RWPE2 (cell line): ENCODE measurements around the gene ATP4B.

Source experiments
- ATAC-seq: fragments of 200-7000 bp; cut with Tn5 transposase; 3 replicates; pipeline ENCODE4 v1.9.1; 2021; ENCODE audit warnings: low read depth
- DNase-seq: peaks from one replicate; pipeline ENCODE4 v3.0.0-alpha.2; 2020; ENCODE audit warnings: low spot score
- H3K27ac ChIP-seq: fragments of 450-650 bp; 2 replicates; pipeline ENCODE4 v1.5.1; 2017; ENCODE audit warnings: mild to moderate bottlenecking; ENCODE audit not compliant: poor library complexity, severe bottlenecking
- H3K27me3 ChIP-seq: fragments of 250-450 bp; sonication (Bioruptor Pico); 2 replicates; pipeline ENCODE4 v1.5.1; 2021; ENCODE audit warnings: mild to moderate bottlenecking, moderate library complexity; ENCODE audit not compliant: insufficient read depth, poor library complexity, severe bottlenecking
- H3K36me3 ChIP-seq: fragments of 250-450 bp; sonication (Bioruptor Pico); 2 replicates; pipeline ENCODE4 v1.5.1; 2020; ENCODE audit warnings: low read depth, mild to moderate bottlenecking, moderate library complexity
- H3K4me1 ChIP-seq: fragments of 250-450 bp; sonication (Bioruptor Pico); 2 replicates; pipeline ENCODE4 v1.5.1; 2021; ENCODE audit warnings: mild to moderate bottlenecking, moderate library complexity; ENCODE audit not compliant: insufficient read depth, poor library complexity, severe bottlenecking
- H3K4me3 ChIP-seq: fragments of 250-450 bp; sonication (Bioruptor Pico); 2 replicates; pipeline ENCODE4 v1.5.1; 2021; ENCODE audit warnings: mild to moderate bottlenecking, moderate library complexity; ENCODE audit not compliant: severe bottlenecking
- H3K9me3 ChIP-seq: fragments of 250-450 bp; sonication (Bioruptor Pico); 2 replicates; pipeline ENCODE4 v1.5.1; 2021; ENCODE audit warnings: mild to moderate bottlenecking, moderate library complexity; ENCODE audit not compliant: severe bottlenecking
- TF ChIP-seq, protein P1 (sequence below): fragments of 450-650 bp; IDR thresholded peaks from one replicate; pipeline ENCODE4 v1.5.1; 2017; ENCODE audit warnings: mild to moderate bottlenecking, moderate library complexity; ENCODE audit not compliant: poor library complexity, severe bottlenecking

Gene ATP4B

DNA sequence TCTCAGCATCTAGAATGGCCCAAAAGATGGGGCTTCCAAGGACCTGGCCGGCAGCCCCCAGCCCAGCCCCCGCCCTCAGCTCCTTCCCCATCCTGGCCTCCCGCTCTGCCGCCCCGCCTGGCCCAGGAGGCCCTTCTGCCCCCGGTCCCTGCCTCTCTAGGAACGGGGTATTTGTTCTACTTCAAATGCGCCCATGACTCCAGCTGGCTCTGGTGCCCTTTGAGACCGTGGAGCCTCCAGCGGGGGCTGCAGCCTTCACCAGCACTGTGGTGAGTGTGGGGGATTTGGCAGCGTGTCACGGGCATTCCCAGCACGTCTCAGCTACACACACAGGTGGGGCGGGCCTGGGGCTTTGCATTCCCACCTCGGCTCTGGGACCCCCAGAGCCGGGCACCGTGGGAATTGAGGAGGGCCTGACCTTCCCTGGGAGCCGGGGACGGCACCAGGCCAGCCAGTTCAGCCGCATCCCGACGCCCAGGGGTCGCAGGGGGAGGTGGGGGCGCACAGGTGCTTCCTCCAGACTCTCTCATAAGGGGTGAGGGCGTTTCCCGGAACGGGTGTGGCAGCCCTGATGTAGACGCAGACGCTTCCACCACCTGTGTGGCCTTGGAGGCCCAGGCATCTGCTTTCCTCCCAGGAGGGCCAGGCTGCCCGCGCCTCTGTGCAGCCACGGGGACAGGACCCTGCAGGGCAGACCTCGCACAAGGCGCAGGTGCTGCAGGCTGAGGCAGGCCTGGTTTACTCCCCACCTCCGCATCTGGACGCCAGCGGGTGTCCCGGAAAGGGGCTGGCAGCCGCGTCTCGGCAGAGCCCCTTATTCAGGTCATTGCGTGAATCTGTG lies 947 bp downstream of the ATP4B start:
- Histone ChIP-seq H3K9me3 (peaks cover 8% of the 10 kb centered on the region), H3K27ac (no peak overlapping the region), H3K36me3 (no peaks in the 10 kb centered on the region), H3K4me3 (no peak overlapping the region), H3K4me1 (no peaks in the 10 kb centered on the region), H3K27me3 (no peaks in the 10 kb centered on the region)
- ATAC-seq: no peak
- DNase-seq: peak; percentile 51
- TF ChIP-seq, protein P1, sequence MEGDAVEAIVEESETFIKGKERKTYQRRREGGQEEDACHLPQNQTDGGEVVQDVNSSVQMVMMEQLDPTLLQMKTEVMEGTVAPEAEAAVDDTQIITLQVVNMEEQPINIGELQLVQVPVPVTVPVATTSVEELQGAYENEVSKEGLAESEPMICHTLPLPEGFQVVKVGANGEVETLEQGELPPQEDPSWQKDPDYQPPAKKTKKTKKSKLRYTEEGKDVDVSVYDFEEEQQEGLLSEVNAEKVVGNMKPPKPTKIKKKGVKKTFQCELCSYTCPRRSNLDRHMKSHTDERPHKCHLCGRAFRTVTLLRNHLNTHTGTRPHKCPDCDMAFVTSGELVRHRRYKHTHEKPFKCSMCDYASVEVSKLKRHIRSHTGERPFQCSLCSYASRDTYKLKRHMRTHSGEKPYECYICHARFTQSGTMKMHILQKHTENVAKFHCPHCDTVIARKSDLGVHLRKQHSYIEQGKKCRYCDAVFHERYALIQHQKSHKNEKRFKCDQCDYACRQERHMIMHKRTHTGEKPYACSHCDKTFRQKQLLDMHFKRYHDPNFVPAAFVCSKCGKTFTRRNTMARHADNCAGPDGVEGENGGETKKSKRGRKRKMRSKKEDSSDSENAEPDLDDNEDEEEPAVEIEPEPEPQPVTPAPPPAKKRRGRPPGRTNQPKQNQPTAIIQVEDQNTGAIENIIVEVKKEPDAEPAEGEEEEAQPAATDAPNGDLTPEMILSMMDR: no peak

DNA sequence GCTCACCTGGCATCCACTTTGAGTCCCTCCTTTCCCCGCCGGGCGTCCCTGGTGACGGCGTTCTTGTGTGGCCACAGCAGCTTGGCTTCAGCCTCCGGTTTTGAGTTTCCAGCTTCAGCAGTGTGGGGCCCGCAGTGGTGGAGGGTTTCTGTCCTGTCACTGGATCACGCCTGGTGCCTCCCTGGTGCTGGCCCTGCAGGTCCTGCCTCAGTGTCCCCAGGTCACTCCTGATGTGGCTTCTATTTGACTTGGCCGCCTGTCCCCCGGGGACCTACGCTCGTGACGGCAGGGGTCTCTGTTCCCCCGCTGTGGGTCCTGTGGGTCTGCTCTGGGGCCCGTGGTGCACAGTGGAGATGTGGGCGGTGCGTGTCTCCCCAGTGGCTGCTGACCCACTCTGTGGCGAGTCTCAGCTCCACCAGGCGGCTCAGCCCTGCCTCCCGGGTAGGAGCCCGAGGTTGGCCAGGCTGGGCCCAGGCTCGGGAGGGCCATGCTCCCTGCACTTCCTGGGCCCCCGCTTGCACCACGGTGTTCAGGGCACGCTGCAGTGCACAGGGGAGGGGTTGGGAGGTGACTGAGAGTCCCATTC lies 1.9 kb downstream of the ATP4B start:
- TF ChIP-seq, protein P1: no peak
- H3K27ac ChIP-seq: no peak overlapping the region
- H3K36me3 ChIP-seq: no peaks in the 10 kb centered on the region
- H3K9me3 ChIP-seq: peaks cover 6% of the 10 kb centered on the region
- peak; percentile 65 for DNase-seq
- no peaks in the 10 kb centered on the region for H3K4me1 ChIP-seq
- H3K27me3 ChIP-seq: no peaks in the 10 kb centered on the region
- ATAC-seq: no peak
- no peak overlapping the region for H3K4me3 ChIP-seq

DNA sequence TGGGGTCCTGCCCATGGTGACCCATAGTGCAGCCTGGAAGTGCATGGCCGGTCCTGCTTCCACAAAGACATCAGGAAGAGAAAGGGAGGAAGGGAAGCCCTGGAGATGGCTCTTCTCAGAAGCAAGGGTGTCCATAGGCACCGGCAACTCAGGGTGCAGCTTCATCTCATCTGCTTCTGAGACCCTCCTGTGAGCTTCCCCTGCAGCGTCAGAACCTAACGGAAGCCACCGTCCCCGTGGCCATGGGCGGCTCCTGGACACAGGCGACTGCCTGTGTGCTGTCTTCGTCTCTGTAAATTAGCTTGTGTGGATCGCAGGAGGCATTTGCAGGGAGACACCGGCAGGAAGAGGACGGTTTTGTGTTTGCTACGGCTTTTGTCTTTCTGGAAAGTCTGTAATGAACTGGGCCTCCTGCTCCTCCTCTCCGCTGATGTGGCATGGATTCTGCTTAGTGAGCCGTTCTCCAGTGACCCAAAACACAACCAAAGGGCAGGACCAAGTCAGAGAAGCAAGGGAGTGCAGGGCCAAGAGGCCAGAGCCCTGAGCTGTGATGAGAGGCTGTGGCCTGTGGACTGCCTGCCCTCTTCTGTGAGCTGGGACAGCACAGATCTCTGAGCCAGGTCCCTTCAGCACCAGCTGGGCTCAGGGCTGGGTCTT lies 2.5 kb downstream of the ATP4B start:
- TF ChIP-seq, protein P1: no peak
- ATAC-seq (peak; percentile 28; the same call in 1 of the 3 replicates), DNase-seq (no peak)

DNA sequence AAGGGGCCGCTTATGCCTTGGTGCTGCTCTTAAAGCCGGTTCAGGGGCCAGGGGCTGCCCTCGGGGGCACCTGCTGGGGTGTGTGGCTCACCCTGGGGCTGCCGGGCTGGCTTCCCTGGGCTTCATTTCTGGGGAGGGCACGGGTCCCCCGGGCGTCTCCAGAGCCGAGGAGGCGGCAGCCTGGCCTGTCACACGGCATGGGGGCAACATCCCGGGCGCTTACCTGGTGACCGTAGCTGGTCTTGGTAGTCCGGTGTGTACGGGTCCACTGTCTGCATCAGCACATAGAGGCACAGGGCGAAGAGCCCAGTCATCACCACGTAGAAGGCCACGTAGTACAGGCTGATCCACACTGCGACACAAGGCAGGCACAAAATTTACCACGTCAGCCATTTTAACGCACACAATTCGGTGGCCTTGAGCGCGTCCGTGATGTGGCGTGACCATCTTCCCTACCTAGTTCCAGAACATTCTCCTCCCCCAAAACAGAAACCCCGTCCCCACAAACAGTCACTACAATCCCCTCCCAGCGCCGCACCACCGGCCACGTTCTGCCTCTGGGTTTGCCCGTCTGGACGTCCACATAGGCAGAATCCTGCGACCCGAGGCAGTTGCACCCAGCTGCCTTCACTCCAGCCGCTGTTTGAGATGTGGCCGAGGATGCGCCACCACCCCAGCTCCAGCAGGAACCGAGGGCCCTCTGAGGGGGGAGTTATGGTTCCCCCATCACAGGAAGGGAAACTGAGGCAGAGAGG lies 3.2 kb downstream of the ATP4B start:
- DNase-seq: peak; percentile 54
- H3K27me3 ChIP-seq: no peaks in the 10 kb centered on the region
- H3K4me1 ChIP-seq: no peaks in the 10 kb centered on the region

More for the DNA sequence above, 2.5 kb downstream of the ATP4B start:
- Histone ChIP-seq H3K36me3 (no peaks in the 10 kb centered on the region), H3K27ac (no peak overlapping the region), H3K4me3 (no peak overlapping the region), H3K4me1 (no peaks in the 10 kb centered on the region), H3K9me3 (peaks cover under 1% of the 10 kb centered on the region), H3K27me3 (no peaks in the 10 kb centered on the region)

More for the DNA sequence above, 3.2 kb downstream of the ATP4B start:
- Histone ChIP-seq H3K36me3 (no peaks in the 10 kb centered on the region), H3K9me3 (no peaks in the 10 kb centered on the region), H3K27ac (no peak overlapping the region), H3K4me3 (no peak overlapping the region)
- no peak for ATAC-seq
- TF ChIP-seq, protein P1: no peak
